SU-DHL-6 (cell line): ENCODE data around the gene IL20RA.

Experiments
- CTCF ChIP-seq: fragments of 200-600 bp; sonication (generic); IDR thresholded peaks from one replicate; pipeline ENCODE4 v1.5.1; 2017; ENCODE audit warnings: antibody characterized with exemption, mild to moderate bottlenecking, low read length, moderate library complexity; ENCODE audit not compliant: insufficient read depth, poor library complexity, severe bottlenecking
- EZH2phosphoT487 ChIP-seq: fragments of 200-600 bp; sonication (generic), shearing (Covaris generic); conservative IDR thresholded peaks from 2 replicates; pipeline ENCODE4 v1.6.1; 2018; ENCODE audit warnings: mild to moderate bottlenecking, antibody characterized with exemption, low read length, moderate library complexity, mixed read lengths

- no peak for TF ChIP-seq CTCF
- TF ChIP-seq EZH2phosphoT487: no peak
These were observed 10.9 kb downstream of the IL20RA start for GRCh38 chr6:137033828-137034227.
